Activated naive CD4-positive, alpha-beta T cell treated with anti-CD3 and anti-CD28 coated beads, Interleukin-2, amount 50 U/mL, for 16 hours (primary cell): Measurements from ENCODE around the gene MTUS2.

Source experiments
- DNase-seq: peaks from one replicate; pipeline ENCODE4 v3.0.0-alpha.2; 2020

The MTUS2 gene

GRCh38 chr13:29494520-29494919 lies 674.4 kb downstream of the MTUS2 start:
- DNase-seq, result no peak

GRCh38 chr13:29496241-29496712 lies 676.1 kb downstream of the MTUS2 start:
- DNase-seq, result no peak

- no peak for DNase-seq
Measured at GRCh38 chr13:29497137-29497654, 677.1 kb downstream of the MTUS2 start.

- no peak for DNase-seq
Measured at GRCh38 chr13:29498426-29499040, 678.4 kb downstream of the MTUS2 start.

GRCh38 chr13:29499506-29500165 lies 679.5 kb downstream of the MTUS2 start:
- no peak for DNase-seq

GRCh38 chr13:29500386-29500785 lies 680.2 kb downstream of the MTUS2 start:
- no peak for DNase-seq

- no peak for DNase-seq
Measured at GRCh38 chr13:29501674-29502073, 681.5 kb downstream of the MTUS2 start.

GRCh38 chr13:29502391-29503008 lies 682.4 kb downstream of the MTUS2 start:
- no peak for DNase-seq

GRCh38 chr13:29503041-29503837 lies 683.1 kb downstream of the MTUS2 start:
- DNase-seq, result no peak

GRCh38 chr13:29504691-29505090 lies 684.6 kb downstream of the MTUS2 start:
- DNase-seq, result no peak

GRCh38 chr13:29505511-29505910 lies 685.4 kb downstream of the MTUS2 start:
- no peak for DNase-seq

- no peak for DNase-seq
Measured at GRCh38 chr13:29505950-29506349, 685.8 kb downstream of the MTUS2 start.

GRCh38 chr13:29507356-29507755 lies 687.2 kb downstream of the MTUS2 start:
- DNase-seq, result no peak

- peak; percentile 70 for DNase-seq
Measured at GRCh38 chr13:29508130-29508875, 688.2 kb downstream of the MTUS2 start.

- DNase-seq, result no peak
Measured at GRCh38 chr13:29508876-29509252, 688.7 kb downstream of the MTUS2 start.

GRCh38 chr13:29509999-29510589 lies 690.0 kb downstream of the MTUS2 start:
- no peak for DNase-seq

- no peak for DNase-seq
Measured at GRCh38 chr13:29510651-29511084, 690.5 kb downstream of the MTUS2 start.

GRCh38 chr13:29511106-29511796 lies 691.1 kb downstream of the MTUS2 start:
- no peak for DNase-seq

- DNase-seq, result no peak
Measured at GRCh38 chr13:29511980-29512379, 691.8 kb downstream of the MTUS2 start.

- no peak for DNase-seq
Measured at GRCh38 chr13:29513002-29513980, 693.2 kb downstream of the MTUS2 start.
